Measurements from ENCODE around the gene HOXB1.
A peak's percentile ranks its signal among the peaks of the same experiment; 100 is the strongest.

The HOXB1 gene

DNA sequence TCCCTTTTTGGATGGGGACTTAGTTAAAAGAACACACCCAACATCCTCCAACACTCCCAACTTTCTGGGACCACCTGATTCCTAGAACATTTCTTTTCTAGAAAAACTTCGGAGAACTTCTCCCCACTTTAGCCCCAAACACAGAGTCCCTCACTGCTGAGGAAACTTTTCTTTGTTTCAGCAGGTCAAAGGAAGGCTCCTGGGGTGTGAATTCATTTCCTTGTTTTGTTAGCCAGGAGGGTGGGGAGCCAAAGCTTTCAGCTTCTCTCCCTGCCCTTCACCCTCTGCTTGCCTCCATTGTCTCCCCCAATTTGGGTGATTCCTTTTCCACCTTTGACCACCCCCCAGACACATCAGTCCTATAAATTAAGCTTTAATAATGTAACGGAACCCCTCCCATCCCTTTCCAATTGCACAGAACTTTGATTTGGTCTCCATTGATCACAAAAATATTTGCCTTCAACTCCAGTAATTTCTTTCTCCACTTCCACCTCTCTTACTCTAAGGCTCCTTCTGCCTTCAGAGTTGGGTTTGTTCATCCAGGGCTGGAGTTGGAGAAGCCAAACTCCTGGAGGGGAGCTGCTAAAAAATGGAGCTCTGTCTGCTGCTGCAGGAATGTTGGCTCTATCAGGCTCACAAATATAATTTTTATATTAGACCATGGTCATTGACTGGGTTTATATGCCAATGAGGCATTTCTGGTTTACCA, 37.0 kb upstream of the HOXB1 start:
- no peak for DNase-seq (ENCODE audit: low read depth)

- no peak for DNase-seq (ENCODE audit: low read depth)
These were observed 36.4 kb upstream of the HOXB1 start for GRCh38 chr17:48567209-48567608.

- DNase-seq (ENCODE audit: low read depth): no peak
These were observed 35.9 kb upstream of the HOXB1 start for GRCh38 chr17:48566717-48567116.

DNA sequence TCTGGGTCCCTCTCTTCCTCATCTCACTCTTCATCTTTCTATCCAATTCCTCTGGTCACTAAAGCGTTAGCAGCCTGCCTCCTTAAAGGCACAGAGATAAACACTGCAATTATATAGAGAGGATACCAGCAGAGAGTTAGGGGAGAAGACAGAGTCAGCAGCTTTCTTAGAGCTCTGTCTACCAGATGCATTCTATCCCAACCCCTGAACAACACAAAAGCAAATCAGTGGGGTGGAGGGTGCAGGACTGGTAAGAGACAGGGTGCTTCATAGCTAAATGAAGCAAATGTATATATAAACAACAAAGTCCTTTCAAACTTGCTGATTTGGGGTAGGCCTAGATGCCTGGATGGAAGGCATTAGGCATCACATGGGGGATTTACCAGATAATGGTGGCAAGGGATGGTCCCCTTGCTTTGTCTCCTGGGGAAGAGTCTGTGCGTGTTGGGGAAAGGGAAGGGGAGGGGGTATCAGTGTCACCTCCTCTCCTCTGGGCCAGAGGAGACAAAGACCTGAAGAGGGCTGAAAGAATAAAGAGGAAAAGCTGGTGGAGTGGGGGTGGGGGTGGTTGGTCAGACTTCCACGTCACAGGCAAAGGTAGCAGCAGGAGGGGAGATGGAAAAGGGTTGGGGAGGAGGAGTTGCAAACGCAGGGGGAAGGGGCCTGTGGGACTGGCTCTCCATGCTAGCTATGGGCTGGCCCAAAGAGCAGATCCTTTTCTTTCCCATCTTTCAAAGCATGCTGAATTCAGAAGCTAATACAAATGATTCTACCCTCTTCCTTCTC, 35.3 kb upstream of the HOXB1 start:
- no peak for DNase-seq (ENCODE audit: low read depth)

GRCh38 chr17:48565022-48565554, 34.3 kb upstream of the HOXB1 start:
- DNase-seq (ENCODE audit: low read depth): no peak

DNA sequence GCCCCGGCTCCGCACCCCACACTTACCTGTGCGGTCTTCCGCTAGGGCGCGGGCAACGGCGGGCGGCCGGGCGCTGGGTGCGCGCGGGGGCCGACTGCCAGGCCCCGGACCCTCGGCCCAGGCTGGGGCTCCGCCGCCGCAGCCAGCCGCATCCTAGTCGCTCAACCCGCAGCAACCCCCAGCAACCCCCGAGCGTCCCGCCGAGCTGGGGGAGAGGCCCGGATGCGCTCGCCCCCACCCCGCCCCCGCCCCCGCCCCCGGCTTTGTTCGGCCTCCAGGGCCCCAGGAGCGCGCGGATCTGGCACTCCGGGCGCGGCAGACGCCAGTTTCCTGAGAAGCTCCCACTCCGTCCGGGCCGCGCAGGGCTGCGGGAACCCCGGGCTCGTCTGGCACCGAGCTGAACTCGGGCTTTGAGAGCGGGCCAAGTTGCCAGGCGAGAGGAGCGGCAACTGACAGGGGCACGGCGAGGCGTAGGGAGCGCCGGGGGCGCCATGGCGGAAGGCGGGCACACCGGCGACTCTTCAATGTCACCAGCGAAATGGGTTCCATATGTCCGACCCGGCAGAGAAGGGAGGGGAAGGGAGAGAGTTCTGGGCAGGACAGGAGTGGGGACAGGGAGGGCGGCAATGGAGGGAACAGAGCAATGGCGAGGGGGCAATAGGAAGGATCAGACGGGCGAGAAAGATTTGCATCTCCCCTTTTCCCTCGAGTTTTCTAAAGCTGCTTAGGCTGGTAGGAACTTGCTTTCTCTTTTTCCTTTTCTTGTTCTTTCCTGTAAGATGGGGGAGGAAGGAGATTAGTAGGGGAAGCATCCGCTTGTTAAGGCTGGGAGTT, 33.6 kb upstream of the HOXB1 start:
- DNase-seq (ENCODE audit: low read depth): no peak

- no peak for DNase-seq (ENCODE audit: low read depth)
These were observed 33.0 kb upstream of the HOXB1 start for GRCh38 chr17:48563867-48564187.

DNA sequence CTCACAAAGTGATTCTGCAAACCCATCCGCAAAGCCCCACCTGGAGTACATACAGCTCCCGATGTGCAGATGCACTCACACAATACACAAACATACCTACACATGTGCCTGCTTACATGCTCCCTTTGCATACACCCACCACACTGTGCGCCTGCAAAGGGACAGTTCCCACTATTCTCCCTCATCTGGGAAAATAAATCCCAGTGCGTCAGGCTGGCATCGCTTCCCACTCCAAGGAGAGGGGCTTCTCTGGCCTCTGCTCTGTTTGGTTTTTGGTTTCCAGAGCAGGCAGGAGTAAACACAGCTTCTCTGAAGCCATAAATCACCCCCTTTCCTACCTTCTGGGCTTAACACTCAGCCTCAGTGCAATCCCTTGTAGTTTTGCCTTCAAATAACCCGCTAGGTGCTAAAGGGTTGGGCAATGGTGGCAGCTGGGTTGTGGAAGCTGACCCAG, 32.6 kb upstream of the HOXB1 start:
- DNase-seq (ENCODE audit: low read depth): no peak

- no peak for DNase-seq (ENCODE audit: low read depth)
These were observed 32.1 kb upstream of the HOXB1 start for GRCh38 chr17:48562934-48563333.

DNA sequence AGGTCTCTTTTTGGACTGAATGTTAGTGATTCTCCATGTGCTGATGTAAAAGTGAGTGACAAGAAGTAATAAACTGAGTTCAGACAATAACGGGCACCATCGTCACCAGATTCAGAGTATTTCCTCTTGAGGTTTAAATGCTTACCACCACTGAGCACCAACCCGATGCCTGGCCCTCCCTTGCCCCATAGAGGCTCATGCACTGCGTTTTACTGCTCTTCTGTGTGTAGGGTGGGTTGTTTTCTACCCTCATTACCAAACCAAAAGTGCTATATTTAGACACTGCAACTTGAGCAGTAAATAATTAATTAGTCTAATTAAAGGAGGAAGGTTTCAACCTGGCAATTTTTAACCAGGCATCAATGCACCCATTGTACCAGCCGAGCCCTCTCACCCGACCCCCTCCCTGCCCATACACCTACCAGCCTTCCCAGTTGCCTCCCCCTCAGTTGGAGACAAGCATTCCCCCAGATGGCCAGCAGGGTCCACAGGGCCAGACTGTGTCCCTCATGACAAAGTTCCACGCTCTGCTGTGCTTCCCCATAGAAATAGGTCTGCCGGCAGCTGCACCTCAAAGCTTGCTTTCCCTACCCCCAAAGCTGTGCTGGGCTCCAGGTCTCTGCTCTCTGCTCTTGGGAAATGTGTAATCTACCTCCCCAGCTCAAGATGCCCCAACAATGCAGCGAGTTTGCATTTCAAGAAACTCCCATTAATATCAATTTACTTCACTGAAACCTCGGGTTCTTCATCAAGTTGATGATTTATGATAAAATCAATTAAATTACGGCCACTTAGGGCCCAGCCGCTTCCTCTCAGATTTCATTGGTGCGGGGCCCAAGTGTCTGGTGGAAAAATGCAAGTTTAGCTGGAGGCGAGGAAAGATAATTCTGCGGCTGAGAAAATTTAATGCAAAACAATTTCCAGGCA, 31.3 kb upstream of the HOXB1 start:
- no peak for DNase-seq (ENCODE audit: low read depth)

GRCh38 chr17:48559840-48560817, 29.3 kb upstream of the HOXB1 start:
- no peak for DNase-seq (ENCODE audit: low read depth)

- DNase-seq (ENCODE audit: low read depth): no peak
These were observed 28.5 kb upstream of the HOXB1 start for GRCh38 chr17:48559122-48559839.

DNA sequence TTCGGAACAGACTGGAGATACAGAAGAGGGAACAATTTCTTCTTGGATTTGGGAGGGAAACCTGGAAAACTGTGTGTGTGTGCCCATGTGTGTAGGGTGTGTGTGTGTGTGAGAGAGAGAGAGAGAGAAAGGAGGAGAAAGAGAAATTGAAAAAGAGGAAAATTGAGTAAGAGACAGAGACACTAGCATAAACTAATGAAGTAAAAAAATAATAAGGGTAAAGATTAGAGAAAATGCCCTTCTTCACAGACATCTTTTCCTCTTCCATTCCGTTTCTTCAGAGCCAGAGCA, 28.0 kb upstream of the HOXB1 start:
- DNase-seq (ENCODE audit: low read depth): no peak

GRCh38 chr17:48558057-48558830, 27.4 kb upstream of the HOXB1 start:
- DNase-seq (ENCODE audit: low read depth): no peak

- DNase-seq (ENCODE audit: low read depth): no peak
These were observed 26.0 kb upstream of the HOXB1 start for GRCh38 chr17:48556576-48557401.

- no peak for DNase-seq (ENCODE audit: low read depth)
These were observed 25.4 kb upstream of the HOXB1 start for GRCh38 chr17:48556229-48556575.

DNA sequence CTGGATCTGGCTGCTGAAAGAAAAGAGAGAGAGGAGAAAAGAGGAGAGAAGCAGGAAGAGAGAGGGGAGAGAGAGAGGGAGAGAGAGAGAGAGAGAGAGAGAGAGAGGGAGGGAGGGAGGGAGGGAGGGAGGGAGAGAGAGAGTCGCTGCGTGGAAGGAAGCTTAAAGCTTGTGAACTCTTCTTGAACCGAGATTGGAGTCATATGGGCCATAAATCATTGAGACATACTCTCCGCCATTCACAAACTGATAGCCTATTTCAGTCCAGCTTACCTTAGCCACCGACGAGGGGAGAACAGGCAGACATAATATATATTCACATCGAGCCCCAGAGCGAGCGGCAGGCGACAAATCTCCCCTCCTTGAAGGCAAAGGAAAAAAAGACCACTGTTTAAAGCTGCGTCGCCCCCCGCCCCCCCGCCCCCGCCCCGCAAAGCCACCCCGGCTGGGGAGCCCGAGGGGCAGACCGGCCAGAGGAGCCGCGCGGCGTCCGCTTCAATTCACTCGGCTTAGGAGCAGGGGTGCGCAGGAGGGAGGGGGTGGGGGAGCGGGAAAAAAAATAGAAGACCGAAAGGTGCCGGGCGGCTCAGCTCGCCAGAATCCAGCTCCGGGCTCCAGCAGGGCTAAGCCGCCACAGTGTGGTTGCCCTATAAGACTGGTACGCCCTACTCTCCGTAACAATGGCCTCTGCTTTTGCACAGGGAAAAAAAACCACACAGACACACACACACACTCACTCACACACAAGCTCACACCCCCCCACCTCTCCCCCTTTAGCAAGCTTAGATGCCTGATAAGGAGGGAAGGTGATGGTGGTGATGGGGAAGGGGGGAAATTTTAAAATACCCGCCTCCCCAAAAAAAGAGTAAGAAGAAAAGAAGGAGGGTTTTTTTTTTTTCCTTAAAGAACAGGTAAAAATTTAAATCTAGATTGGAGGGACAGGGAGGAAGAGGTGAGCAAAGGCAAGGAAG, 24.7 kb upstream of the HOXB1 start:
- DNase-seq (ENCODE audit: low read depth): peak; percentile 71
